Measurements from ENCODE around the gene TSPAN9.

Gene TSPAN9

DNA sequence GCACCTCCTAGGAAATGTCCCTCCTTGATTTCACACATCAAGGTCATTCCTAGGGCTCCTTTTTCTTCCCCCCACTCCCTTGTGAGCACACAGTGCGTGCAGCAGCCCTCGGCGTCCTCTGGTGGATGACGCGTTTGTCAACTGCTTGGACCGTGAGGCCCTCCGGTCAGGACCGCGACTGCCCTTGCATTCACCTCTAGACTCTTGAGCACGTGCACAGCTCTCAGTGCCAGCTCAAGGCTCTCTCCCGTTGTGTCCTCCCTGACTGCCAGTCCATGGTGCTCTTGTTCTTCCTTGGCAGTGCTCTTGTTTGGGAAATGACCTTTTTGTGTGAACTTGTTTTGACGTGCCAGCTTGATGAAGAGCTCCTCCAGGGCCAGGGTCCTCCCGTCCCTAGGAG lies 67.9 kb downstream of the TSPAN9 start:
- Mint-ChIP-seq H3K36me3 (ENCODE audit: low read depth) (peaks cover 17% of the 10 kb centered on the region), H3K4me3 (peak overlapping the region in 1 of 3 experiments; percentile 4), H3K9me3 (peaks cover 6% of the 10 kb centered on the region), H3K4me1 (peaks cover 81% of the 10 kb centered on the region), H3K27ac (peak overlapping the region in 1 of 3 experiments; percentile 3), H3K27me3 (ENCODE audit: low read depth) (peaks cover 12% of the 10 kb centered on the region)
- TF ChIP-seq, protein P1, sequence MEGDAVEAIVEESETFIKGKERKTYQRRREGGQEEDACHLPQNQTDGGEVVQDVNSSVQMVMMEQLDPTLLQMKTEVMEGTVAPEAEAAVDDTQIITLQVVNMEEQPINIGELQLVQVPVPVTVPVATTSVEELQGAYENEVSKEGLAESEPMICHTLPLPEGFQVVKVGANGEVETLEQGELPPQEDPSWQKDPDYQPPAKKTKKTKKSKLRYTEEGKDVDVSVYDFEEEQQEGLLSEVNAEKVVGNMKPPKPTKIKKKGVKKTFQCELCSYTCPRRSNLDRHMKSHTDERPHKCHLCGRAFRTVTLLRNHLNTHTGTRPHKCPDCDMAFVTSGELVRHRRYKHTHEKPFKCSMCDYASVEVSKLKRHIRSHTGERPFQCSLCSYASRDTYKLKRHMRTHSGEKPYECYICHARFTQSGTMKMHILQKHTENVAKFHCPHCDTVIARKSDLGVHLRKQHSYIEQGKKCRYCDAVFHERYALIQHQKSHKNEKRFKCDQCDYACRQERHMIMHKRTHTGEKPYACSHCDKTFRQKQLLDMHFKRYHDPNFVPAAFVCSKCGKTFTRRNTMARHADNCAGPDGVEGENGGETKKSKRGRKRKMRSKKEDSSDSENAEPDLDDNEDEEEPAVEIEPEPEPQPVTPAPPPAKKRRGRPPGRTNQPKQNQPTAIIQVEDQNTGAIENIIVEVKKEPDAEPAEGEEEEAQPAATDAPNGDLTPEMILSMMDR (IDR thresholded peaks at IDR 0.05; ENCODE audit: unreplicated experiment in 3 of 3) = no peak

DNA sequence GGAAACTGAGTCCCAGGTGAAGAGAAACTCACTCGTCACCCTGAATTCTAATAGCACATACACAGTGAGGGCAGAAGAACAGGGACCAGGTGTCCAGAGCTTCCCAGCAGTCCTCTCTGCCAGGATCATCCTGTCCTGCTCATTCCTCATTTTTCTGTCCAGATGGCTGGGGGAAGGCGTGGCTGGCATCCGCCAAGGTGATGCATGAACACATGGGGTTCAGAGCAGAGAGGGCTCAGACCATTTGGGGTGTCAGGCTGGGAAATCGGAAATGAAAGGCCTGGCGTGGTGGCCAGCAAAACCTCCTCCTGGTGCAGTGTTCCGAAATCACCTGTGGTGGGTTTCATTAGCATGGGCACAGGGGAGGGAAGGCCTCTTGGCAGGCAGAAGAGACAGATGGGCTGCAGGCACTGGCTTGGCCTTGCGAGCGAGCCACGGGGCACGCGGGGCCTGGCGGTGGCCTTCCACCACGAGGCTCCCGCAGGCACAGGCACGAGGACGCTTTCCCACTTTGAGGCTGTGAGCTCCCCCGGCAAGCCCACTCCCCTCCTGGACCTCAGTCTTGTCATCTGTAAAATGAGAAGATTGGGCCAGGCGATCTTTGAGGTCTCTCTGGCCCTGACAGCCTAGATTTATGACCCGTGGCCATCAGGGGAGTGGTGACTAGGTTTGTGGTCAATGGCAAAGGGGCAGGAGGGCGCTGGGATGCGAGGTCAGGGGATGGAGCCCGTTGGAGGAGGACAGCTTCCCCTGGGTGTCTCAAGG lies 68.5 kb downstream of the TSPAN9 start:
- TF ChIP-seq, protein P1 (IDR thresholded peaks at IDR 0.05; ENCODE audit: unreplicated experiment in 3 of 3) = no peak
- peaks cover 12% of the 10 kb centered on the region for H3K27me3 Mint-ChIP-seq (ENCODE audit: low read depth)
- peak overlapping the region in 1 of 3 experiments; percentile 4 for H3K4me3 Mint-ChIP-seq
- peaks cover 6% of the 10 kb centered on the region for H3K9me3 Mint-ChIP-seq
- peaks cover 17% of the 10 kb centered on the region for H3K36me3 Mint-ChIP-seq (ENCODE audit: low read depth)
- peak overlapping the region in 1 of 3 experiments; percentile 3 for H3K27ac Mint-ChIP-seq
- peaks cover 81% of the 10 kb centered on the region for H3K4me1 Mint-ChIP-seq

DNA sequence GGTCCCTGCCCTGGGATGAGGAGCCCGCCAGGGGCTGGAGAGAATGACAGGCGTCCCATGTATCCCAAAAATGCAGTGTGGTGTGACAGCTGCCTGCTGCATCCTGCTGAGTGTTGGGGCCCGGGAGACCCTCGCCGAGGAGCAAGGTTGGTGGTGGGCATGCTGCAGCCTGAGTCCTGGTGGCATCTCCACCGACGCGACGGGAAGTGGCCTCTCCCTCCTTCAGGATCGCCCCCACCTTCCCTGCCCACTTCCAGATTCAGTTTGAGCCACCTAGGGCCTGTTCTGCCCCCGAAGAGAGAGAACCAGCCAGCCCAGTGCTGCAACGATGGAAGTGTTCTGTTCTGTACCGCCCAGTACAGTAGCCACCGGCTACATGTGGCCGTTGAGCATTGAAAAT lies 70.1 kb downstream of the TSPAN9 start:
- Mint-ChIP-seq H3K4me3 (no peak overlapping the region), H3K4me1 (peaks cover 81% of the 10 kb centered on the region), H3K36me3 (ENCODE audit: low read depth) (peaks cover 17% of the 10 kb centered on the region), H3K9me3 (peaks cover 6% of the 10 kb centered on the region), H3K27me3 (ENCODE audit: low read depth) (peaks cover 12% of the 10 kb centered on the region), H3K27ac (peak overlapping the region in 2 of 3 experiments; percentile 34 to 92)
- TF ChIP-seq, protein P1 (IDR thresholded peaks at IDR 0.05; ENCODE audit: unreplicated experiment in 3 of 3) = no peak

DNA sequence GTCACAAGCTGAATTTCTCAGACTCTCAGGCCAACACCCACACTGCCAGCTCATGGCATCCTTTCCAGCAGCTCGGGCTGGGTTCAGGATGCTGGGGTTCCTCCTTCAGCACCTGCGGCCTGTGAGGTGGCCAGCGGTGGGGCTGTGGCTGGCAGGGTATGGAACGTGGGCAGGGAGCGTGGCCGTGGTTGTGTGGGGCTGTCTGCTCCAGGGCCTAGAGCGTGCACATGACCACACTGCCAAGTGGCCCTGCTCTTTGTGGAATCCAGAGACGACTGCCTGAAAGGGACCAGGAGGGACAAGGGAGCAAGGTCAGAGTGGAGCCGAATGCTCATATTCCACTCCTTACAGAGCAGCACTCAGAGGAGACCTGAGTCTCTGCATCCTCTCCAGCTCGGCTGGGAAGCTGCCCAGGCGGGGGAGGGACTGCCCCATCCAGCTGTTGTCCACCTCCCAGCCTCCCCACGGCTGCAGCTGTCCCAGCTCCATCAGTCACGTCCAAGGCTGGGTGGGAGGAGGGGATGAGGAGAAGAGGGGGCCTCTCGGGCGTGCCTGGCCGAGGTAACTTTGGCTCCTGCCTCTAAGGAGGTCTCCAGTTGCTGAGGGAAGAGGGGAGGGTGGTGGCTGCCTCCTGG lies 71.3 kb downstream of the TSPAN9 start:
- TF ChIP-seq, protein P1 (IDR thresholded peaks at IDR 0.05; ENCODE audit: unreplicated experiment in 3 of 3) = no peak

DNA sequence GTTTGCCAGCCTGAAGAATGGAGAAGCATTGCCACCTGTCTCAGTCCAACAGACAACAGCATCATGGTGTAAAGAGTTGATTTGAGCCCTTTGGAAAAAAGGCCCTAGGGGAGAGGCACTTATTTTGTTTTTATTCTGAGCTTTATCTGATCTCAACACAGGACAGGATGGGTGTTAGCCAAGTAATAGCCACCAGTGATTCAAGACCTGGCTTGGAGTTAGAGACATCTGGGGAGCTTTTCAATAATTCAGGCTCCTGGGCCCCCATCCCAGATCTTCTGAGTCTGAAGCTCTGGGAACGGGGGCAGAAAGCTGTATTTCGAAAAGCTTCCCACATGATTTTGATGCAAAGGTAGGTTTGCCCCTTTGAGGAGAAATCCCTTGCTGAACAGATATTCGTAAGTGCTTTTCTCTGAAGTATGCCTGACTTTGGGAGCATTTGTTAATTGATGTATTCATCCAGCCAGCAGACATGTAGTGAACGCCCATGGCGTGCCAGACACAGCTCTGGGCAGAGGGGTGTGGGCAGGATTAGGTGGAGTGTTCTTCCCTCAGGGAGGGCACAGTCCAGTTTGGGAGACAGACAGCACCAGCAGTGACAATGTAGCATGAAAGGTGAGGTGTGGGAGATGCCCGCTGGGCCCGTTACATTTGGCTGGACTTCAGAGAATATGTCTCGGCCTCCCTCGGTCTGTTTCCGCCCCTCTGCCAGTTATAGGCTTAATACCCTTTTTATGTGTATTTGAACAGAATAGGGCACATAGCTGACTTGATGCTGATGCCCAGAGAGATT lies 72.5 kb downstream of the TSPAN9 start:
- peaks cover 6% of the 10 kb centered on the region for H3K9me3 Mint-ChIP-seq
- H3K27ac Mint-ChIP-seq = peak overlapping the region; percentile 77 to 92 (median 88)
- peaks cover 12% of the 10 kb centered on the region for H3K36me3 Mint-ChIP-seq (ENCODE audit: low read depth)
- TF ChIP-seq, protein P1 (IDR thresholded peaks at IDR 0.05; ENCODE audit: unreplicated experiment in 3 of 3) = no peak
- H3K4me1 Mint-ChIP-seq = peaks cover 85% of the 10 kb centered on the region
- peaks cover 12% of the 10 kb centered on the region for H3K27me3 Mint-ChIP-seq (ENCODE audit: low read depth)
- H3K4me3 Mint-ChIP-seq = peak overlapping the region in 2 of 3 experiments; percentile 4 to 61

More for the DNA sequence above, 71.3 kb downstream of the TSPAN9 start:
- peak overlapping the region; percentile 64 to 92 (median 77) for H3K27ac Mint-ChIP-seq
- peaks cover 6% of the 10 kb centered on the region for H3K9me3 Mint-ChIP-seq
- peaks cover 12% of the 10 kb centered on the region for H3K27me3 Mint-ChIP-seq (ENCODE audit: low read depth)
- peaks cover 75% of the 10 kb centered on the region for H3K4me1 Mint-ChIP-seq
- H3K4me3 Mint-ChIP-seq = peak overlapping the region in 2 of 3 experiments; percentile 41 to 61
- peaks cover 12% of the 10 kb centered on the region for H3K36me3 Mint-ChIP-seq (ENCODE audit: low read depth)
